NCI-H2081 (cell line): ENCODE results near the gene RAB8A.

Source experiments
- DNase-seq, 2 experiments: peaks; one replicate each; lab custom pipeline; 2025; lab: John Stamatoyannopoulos, UW

The RAB8A gene

GRCh38 chr19:16111160-16111908 lies at the start of gene RAB8A:
Gene RAB8A (plus strand): TSS chr19:16111889. CDS start chr19:16111902, 13 bp downstream.
- peak; percentile 98 for DNase-seq

DNA sequence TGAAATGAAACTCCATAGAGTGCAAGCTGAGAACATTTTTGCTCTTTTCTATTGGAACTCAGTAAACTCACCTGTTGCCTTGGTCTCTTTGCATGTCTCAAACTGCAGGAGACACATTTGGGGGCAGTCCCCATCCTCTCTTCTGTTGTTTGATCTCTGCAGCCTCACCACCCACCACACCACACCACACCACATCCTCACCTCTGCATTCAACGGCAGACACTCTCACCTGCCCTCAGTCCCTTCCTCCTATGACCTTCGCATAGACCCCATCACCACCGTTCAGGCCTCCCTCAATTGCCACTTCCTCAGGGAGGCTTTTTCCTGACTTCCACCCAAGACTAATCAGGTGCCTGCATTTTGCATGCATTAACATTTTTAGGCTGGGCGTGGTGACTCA lies 49.7 kb upstream of the RAB8A start:
- no peak for DNase-seq

GRCh38 chr19:16062789-16063188 lies 48.9 kb upstream of the RAB8A start:
- DNase-seq, result peak; percentile 14 to 16

DNA sequence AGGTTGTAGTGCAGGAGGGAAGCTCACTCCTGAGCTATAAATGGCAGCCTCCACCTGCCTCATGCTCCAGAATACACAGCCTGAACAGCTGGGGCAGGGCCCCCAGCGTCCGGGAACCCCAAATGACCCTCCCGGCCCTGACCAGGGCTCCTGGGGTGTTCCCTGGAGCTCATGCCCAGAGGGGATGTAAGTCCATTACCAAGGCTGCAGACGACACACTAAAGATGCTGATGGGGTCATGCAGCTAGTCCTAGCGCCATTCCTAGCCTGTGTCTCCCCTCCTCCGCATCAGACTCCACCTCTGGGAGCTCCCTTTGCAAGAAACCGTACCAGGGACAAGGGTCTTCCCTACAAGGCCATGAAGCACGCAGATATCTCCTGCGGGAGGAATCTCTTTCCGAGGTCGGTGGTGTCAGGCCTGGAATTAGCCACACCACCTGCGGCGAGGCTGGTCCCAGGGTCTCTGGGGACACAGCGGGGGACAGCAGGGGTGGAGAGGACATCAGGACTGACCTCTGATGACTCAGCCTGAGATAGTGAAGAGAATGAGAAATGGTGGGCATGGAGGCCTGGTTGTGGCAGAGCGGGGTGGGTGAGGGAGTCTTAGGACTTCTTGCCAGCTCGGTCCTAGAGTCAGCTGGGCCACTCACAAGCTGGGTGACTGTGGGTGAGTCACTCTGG lies 47.3 kb upstream of the RAB8A start:
- no peak for DNase-seq

- no peak for DNase-seq
Observed at GRCh38 chr19:16066611-16067104, 45.0 kb upstream of the RAB8A start.

DNA sequence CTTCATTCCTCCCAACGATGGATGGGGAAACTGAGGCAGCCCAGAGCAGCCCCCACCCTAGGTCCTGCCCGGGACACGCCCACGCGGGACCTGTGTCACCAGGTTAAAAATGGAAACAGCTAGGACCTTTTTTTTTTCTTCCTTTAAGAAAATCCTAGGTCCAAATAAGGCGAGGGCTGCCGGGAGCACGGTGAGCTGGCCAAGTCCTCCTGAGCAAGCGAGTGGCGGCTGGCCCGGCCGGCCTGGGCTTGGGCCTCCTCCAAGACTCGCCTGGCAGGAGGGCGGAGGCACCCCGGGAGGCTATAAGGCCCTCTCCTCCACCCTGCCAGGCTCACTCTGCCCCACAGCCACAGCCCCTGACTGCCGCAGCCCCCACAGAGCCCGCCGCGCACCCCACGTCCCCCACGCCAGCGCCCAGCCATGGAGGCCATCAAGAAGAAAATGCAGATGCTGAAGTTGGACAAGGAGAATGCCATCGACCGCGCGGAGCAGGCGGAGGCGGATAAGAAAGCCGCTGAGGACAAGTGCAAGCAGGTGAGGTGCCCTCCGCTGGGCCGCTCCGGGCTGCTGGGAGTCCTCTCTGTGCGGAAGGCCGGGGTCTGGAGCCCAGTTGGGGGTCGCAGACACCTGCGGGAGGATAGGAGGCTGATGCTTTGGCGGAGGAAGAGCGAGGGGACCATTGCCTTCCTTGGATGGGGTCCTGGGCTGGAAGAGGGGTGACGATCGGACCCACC lies 44.3 kb upstream of the RAB8A start:
- DNase-seq, result no peak

GRCh38 chr19:16068696-16069259 lies 42.9 kb upstream of the RAB8A start:
- DNase-seq, result no peak

DNA sequence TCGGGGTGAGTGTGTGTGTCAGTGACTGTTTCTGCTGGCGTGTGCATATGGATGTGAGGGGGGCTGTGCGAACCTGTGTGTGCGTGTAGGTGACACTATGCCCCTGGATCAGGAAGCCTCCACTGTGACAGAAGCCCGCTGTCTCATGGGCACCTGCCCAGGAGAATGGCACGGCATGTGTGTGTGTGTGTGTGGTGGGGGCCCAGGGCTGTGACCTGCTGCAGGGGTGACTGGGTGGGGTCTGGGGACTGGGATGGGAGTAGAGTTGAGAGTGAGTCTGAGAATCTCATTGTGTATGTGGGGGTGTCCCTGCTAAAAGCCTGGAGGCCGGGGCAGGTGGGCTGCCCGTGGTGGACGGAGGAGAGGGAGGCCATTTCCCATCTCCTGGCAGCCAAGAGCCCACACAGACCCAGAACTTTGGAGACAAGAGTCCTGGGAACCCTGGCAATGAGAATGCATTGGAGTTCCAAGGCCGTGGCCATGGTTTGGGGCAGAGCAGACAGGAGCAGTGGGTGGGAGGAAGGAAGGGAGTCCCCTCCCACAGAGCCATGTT lies 41.8 kb upstream of the RAB8A start:
- no peak for DNase-seq

DNA sequence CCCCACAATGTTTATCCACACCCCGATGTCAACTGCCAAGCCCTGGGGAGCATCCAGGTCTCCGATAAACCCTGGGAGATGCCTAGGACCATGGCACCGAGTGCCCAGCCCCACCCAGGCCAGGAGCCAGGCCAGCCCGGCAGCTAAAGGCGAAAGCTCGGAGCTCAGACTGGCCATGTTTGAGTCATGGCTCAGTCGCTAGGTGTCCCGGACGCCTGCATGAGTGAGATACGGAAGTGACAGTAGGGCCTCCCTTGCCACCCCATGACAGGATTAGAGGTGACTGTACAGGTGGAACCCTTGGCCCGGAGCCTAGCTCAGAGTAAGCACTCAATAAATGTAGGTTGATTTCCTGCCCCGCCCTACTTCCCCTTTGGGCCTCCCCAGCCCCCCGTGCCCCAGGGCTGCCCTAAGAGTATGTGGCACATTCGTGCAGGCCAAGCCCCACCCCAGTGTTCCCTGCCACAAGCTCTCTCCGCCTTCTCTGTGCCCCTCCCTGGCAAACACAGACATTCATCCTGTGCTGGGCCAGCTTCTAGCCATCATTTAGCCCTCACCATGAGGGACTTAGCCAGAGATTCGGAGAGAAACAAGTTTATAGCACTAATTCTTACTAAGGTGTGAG lies 41.2 kb upstream of the RAB8A start:
- no peak for DNase-seq

- DNase-seq, result no peak
Observed at GRCh38 chr19:16071072-16071691, 40.5 kb upstream of the RAB8A start.

- no peak for DNase-seq
Observed at GRCh38 chr19:16073481-16073880, 38.2 kb upstream of the RAB8A start.

- DNase-seq, result no peak
Observed at GRCh38 chr19:16073988-16074387, 37.7 kb upstream of the RAB8A start.

DNA sequence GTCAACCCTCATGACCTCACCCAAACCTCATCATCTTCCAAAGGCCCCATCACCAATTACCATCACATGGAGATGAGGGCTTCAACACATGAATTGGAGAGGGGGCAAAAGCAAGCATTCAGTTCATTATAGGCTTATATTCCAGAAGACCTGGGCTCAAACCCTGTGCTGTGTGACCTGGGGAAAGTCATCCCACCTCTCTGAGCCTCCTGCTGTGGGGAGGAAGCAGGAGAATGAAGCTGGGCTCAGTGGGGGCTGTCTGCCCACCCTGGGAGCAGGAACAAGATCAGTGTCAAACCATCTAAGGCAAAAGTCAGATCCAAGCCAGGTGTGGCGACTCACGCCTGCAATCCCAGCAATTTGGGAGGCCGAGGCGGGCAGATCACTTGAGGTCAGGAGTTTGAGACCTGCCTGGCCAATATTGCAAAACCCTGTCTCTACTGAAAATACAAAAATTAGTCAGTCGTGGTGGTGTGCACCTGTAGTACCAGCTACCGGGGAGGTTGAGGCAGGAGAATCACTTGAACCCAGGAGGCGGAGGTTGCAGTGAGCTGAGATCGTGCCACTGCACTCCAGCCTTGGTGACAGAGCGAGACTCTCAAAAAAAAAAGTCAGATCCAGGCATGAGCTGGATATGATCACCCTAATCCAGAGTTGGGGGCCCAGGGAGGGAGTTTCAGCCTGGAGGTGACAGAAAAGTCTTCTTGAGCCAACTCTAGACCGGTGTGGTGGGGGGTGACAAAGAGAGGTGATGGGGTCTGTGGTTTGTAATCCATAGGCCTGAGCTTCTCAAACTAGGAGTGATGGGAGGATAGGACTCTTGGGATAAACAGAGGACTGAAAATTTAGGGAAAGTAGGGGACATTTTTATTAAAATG lies 37.0 kb upstream of the RAB8A start:
- no peak for DNase-seq

GRCh38 chr19:16075430-16076153 lies 36.1 kb upstream of the RAB8A start:
- DNase-seq, result no peak

- peak; percentile 47 to 73 for DNase-seq
Observed at GRCh38 chr19:16076154-16076957, 35.3 kb upstream of the RAB8A start, which contains the start of gene TPM4. Gene TPM4 (plus strand): TSS chr19:16076495. CDS start chr19:16076566, 71 bp downstream.

GRCh38 chr19:16076958-16077611 lies 34.6 kb upstream of the RAB8A start:
- DNase-seq, result peak; percentile 17 to 36

- DNase-seq, result no peak
Observed at GRCh38 chr19:16077984-16078758, 33.5 kb upstream of the RAB8A start.
